H1 (cell line): ENCODE measurements around the gene HSDL2. TPM values are rescaled to one million over a fixed set of nuclear protein-coding genes. Genes with fewer than 3 reads are reported as not detected.

Source experiments
- CTCF ChIA-PET: fragments of 300-600 bp; sonication (Branson Sonifier 250); formaldehyde crosslinking; loops from one replicate; lab custom pipeline; 2021; ENCODE audit not compliant: partially characterized antibody; lab: Charles Lee
- POLR2A ChIA-PET: fragments of 300-600 bp; sonication (Branson Sonifier 250); formaldehyde crosslinking; loops from one replicate; lab custom pipeline; 2021; ENCODE audit warnings: inconsistent platforms; ENCODE audit not compliant: partially characterized antibody; lab: Charles Lee
- DNase-seq, 2 experiments: peaks; one replicate each; pipeline versions ENCODE4 v3.0.0 to v3.0.0-alpha.2; 2010 to 2022; ENCODE audit warnings: low spot score in 2 of 2, low read depth in 1 of 2, mixed read lengths in 1 of 2
- FAIRE-seq: peaks from 2 replicates; lab custom pipeline; 2011; peaks lifted over from hg19 to GRCh38; lab: Jason Lieb, UNC
- H2AFZ ChIP-seq: 2 replicates; pipeline ENCODE4 v1.8.1; 2012; ENCODE audit warnings: low read length, inconsistent platforms
- H2AK5ac ChIP-seq: 2 replicates; pipeline ENCODE4 v1.6.1; 2013; ENCODE audit warnings: low read depth, low read length
- H2BK120ac ChIP-seq: replicated peaks from 2 replicates; pipeline ENCODE3; 2013; ENCODE audit warnings: low read depth, low read length, inconsistent platforms
- H2BK12ac ChIP-seq: 2 replicates; pipeline ENCODE4 v1.6.1; 2013; ENCODE audit warnings: low read depth, low read length
- H2BK15ac ChIP-seq: 2 replicates; pipeline ENCODE4 v1.6.1; 2013; ENCODE audit warnings: low read length
- H2BK20ac ChIP-seq: 2 replicates; pipeline ENCODE4 v1.6.1; 2013; ENCODE audit warnings: low read length
- H2BK5ac ChIP-seq: 2 replicates; pipeline ENCODE4 v1.6.1; 2013; ENCODE audit warnings: low read depth, low read length
- H3K14ac ChIP-seq: 2 replicates; pipeline ENCODE4 v1.6.1; 2013; ENCODE audit warnings: inconsistent platforms; ENCODE audit not compliant: insufficient read length
- H3K18ac ChIP-seq: 2 replicates; pipeline ENCODE4 v1.6.1; 2013; ENCODE audit warnings: low read length; ENCODE audit errors: extremely low read depth
- H3K23ac ChIP-seq: 2 replicates; pipeline ENCODE4 v1.6.1; 2013; ENCODE audit warnings: inconsistent platforms; ENCODE audit not compliant: insufficient read length
- H3K23me2 ChIP-seq: 2 replicates; pipeline ENCODE4 v1.6.1; 2013; ENCODE audit warnings: low read depth, low read length
- H3K27ac ChIP-seq: 2 replicates; pipeline ENCODE4 v1.6.1; 2011; ENCODE audit warnings: low read depth, low read length, inconsistent platforms
- H3K27me3 ChIP-seq, 4 experiments: replicated peaks in 1 of 4; 1 replicate in 1 of 4; 2 replicates in 3 of 4; pipeline versions ENCODE4 v1.6.1 to v1.8.1; 2011 to 2013; ENCODE audit warnings: low read length in 3 of 4, mild to moderate bottlenecking in 3 of 4, inconsistent platforms in 2 of 4, mixed read lengths in 2 of 4, moderate library complexity in 1 of 4; ENCODE audit not compliant: control insufficient read depth in 3 of 4, insufficient read depth in 3 of 4; ENCODE audit errors: extremely low read depth in 1 of 4
- H3K36me3 ChIP-seq, 4 experiments: 2 replicates each; pipeline versions ENCODE4 v1.6.1 to v1.8.1; 2011 to 2013; ENCODE audit warnings: mild to moderate bottlenecking in 4 of 4, low read length in 3 of 4, moderate library complexity in 2 of 4, control low read depth in 1 of 4, inconsistent platforms in 1 of 4; ENCODE audit not compliant: insufficient read depth in 4 of 4, control insufficient read depth in 2 of 4
- H3K4ac ChIP-seq: replicated peaks from 2 replicates; pipeline ENCODE3; 2013; ENCODE audit warnings: low read length, low read depth, mixed read lengths, inconsistent platforms; ENCODE audit not compliant: insufficient read length
- H3K4me1 ChIP-seq, 4 experiments: replicated peaks in 1 of 4; 1 replicate in 1 of 4; 2 replicates in 3 of 4; pipeline versions ENCODE4 v1.6.1 to v1.8.1; 2011 to 2013; ENCODE audit warnings: low read length in 3 of 4, inconsistent platforms in 2 of 4, mixed read lengths in 1 of 4; ENCODE audit not compliant: insufficient read depth in 4 of 4, control insufficient read depth in 3 of 4
- H3K4me2 ChIP-seq, 2 experiments: 2 replicates each; pipeline versions ENCODE4 v1.6.1 to v1.8.1; 2011 to 2013; ENCODE audit warnings: low read depth in 2 of 2, low read length in 2 of 2, control low read depth in 1 of 2, inconsistent platforms in 1 of 2, mild to moderate bottlenecking in 1 of 2; ENCODE audit not compliant: insufficient read depth in 1 of 2
- H3K4me3 ChIP-seq, 4 experiments: fragments of 200-600, 300-600 bp in 1 of 4; sonication (generic), shearing (Covaris generic), sonication (Bioruptor Twin) in 1 of 4; 2 replicates each; pipeline versions ENCODE4 v1.5.1 to v1.8.1; 2011 to 2016; ENCODE audit warnings: low read length in 4 of 4, low read depth in 3 of 4, control low read depth in 2 of 4, inconsistent platforms in 2 of 4, mild to moderate bottlenecking in 2 of 4, mixed read lengths in 1 of 4, moderate library complexity in 1 of 4; ENCODE audit not compliant: insufficient read depth in 2 of 4; ENCODE audit errors: extremely low read depth in 1 of 4
- H3K56ac ChIP-seq: replicated peaks from 2 replicates; pipeline ENCODE3; 2013; ENCODE audit warnings: low read depth, mild to moderate bottlenecking, mixed read lengths, low read length, inconsistent platforms; ENCODE audit not compliant: insufficient read length
- H3K79me1 ChIP-seq: 2 replicates; pipeline ENCODE4 v1.6.1; 2013; ENCODE audit warnings: low read depth, low read length, control low read depth
- H3K79me2 ChIP-seq, 2 experiments: 2 replicates each; pipeline versions ENCODE4 v1.6.1 to v1.8.1; 2012 to 2013; ENCODE audit warnings: low read length in 2 of 2, mild to moderate bottlenecking in 2 of 2, inconsistent platforms in 1 of 2; ENCODE audit not compliant: insufficient read depth in 2 of 2, control insufficient read depth in 1 of 2
- H3K9ac ChIP-seq, 4 experiments: replicated peaks in 1 of 4; 1 replicate in 1 of 4; 2 replicates in 3 of 4; pipeline versions ENCODE4 v1.6.1 to v1.8.1; 2011 to 2013; ENCODE audit warnings: low read depth in 3 of 4, low read length in 3 of 4, control low read depth in 2 of 4, mild to moderate bottlenecking in 2 of 4, moderate library complexity in 2 of 4, inconsistent platforms in 1 of 4; ENCODE audit errors: extremely low read depth in 1 of 4
- H3K9me3 ChIP-seq, 2 experiments: 2 replicates each; pipeline versions ENCODE4 v1.6.1 to v1.8.1; 2012 to 2013; ENCODE audit warnings: mild to moderate bottlenecking in 2 of 2, moderate library complexity in 2 of 2, control low read depth in 1 of 2, inconsistent platforms in 1 of 2, low read depth in 1 of 2, low read length in 1 of 2, mixed read lengths in 1 of 2; ENCODE audit not compliant: insufficient read depth in 2 of 2
- H4K20me1 ChIP-seq, 2 experiments: replicated peaks in 1 of 2; 2 replicates each; pipeline versions ENCODE3 to v1.8.1; 2011 to 2013; ENCODE audit warnings: inconsistent platforms in 2 of 2, low read length in 2 of 2, mild to moderate bottlenecking in 1 of 2; ENCODE audit not compliant: insufficient read depth in 2 of 2, control insufficient read depth in 1 of 2
- H4K5ac ChIP-seq: 2 replicates; pipeline ENCODE4 v1.6.1; 2013; ENCODE audit warnings: low read length, low read depth, mixed read lengths, inconsistent platforms; ENCODE audit not compliant: insufficient read length
- H4K8ac ChIP-seq: 2 replicates; pipeline ENCODE4 v1.8.0; 2013; ENCODE audit warnings: mild to moderate bottlenecking, moderate library complexity, low read length, inconsistent platforms; ENCODE audit not compliant: insufficient read depth; ENCODE audit errors: extremely low read depth
- H4K91ac ChIP-seq: replicated peaks from 2 replicates; pipeline ENCODE3; 2013; ENCODE audit warnings: low read length, mixed read lengths, inconsistent platforms; ENCODE audit not compliant: insufficient read length
- ATF3 ChIP-seq: IDR thresholded peaks from 2 replicates; pipeline ENCODE4 v1.6.1; 2011; ENCODE audit warnings: low read depth, mild to moderate bottlenecking, low read length; ENCODE audit not compliant: insufficient read depth
- CBX5 ChIP-seq: fragments of 300-800, 300-1000 bp; sonication (generic); IDR thresholded peaks from 2 replicates; pipeline ENCODE4 v1.7.1; 2016; ENCODE audit warnings: antibody characterized with exemption, low read length, low read depth
- EZH2 ChIP-seq: fragments of 200-600 bp; sonication (generic); IDR thresholded peaks from 2 replicates; pipeline ENCODE4 v1.7.1; 2012; ENCODE audit warnings: low read depth, mild to moderate bottlenecking, moderate library complexity, low read length, inconsistent platforms; ENCODE audit not compliant: severe bottlenecking
- HDAC2 ChIP-seq, 2 experiments: fragments of 300-600 bp in 1 of 2; sonication (generic) in 1 of 2; IDR thresholded peaks; 2 replicates each; pipeline ENCODE4 v1.6.1; 2011 to 2012; ENCODE audit warnings: low read depth in 2 of 2, low read length in 2 of 2, mild to moderate bottlenecking in 2 of 2, moderate library complexity in 2 of 2, borderline replicate concordance in 1 of 2, inconsistent platforms in 1 of 2
- MAFK ChIP-seq: IDR thresholded peaks from 2 replicates; pipeline ENCODE4 v1.6.1; 2012; ENCODE audit warnings: low read depth, mild to moderate bottlenecking, improper control_type of control experiment, low read length
- RFX5 ChIP-seq: IDR thresholded peaks from 2 replicates; pipeline ENCODE4 v1.6.1; 2011; ENCODE audit warnings: low read depth, low read length, improper control_type of control experiment, borderline replicate concordance
- SAP30 ChIP-seq: fragments of 300-600 bp; sonication (generic); IDR thresholded peaks from 2 replicates; pipeline ENCODE4 v1.7.1; 2012; ENCODE audit warnings: low read length, moderate library complexity, mild to moderate bottlenecking, inconsistent platforms; ENCODE audit not compliant: insufficient read depth, insufficient replicate concordance
- SP2 ChIP-seq: IDR thresholded peaks from 2 replicates; pipeline ENCODE4 v1.6.1; 2012; ENCODE audit warnings: mild to moderate bottlenecking, low read length, inconsistent platforms
- SP4 ChIP-seq: IDR thresholded peaks from 2 replicates; pipeline ENCODE4 v1.6.1; 2012; ENCODE audit warnings: low read length, inconsistent platforms
- USF2 ChIP-seq: IDR thresholded peaks from 2 replicates; pipeline ENCODE4 v1.6.1; 2011; ENCODE audit warnings: low read length, improper control_type of control experiment
- WGBS, 2 experiments: shearing (Covaris generic) in 1 of 2; methylation state at CpG; one replicate each; pipeline versions ENCODE4 v1.1.6 to v1.1.7; 2013 to 2015; ENCODE audit warnings: low lambda C conversion rate in 2 of 2, mixed read lengths in 2 of 2, inconsistent platforms in 1 of 2, low coverage in 1 of 2, missing lambda C conversion rate in 1 of 2; ENCODE audit not compliant: insufficient replicate concordance in 2 of 2, insufficient coverage in 1 of 2, insufficient read length in 1 of 2; ENCODE audit errors: extremely low coverage in 1 of 2, missing lambda C conversion rate in 1 of 2; 5-methylcytosine and 5-hydroxymethylcytosine counted together
- polyA plus RNA-seq, 7 experiments: library from polyadenylated mRNA; depleted of rRNA in 3 of 7; stranded (reverse) in 5 of 7; unstranded in 2 of 7; fragments of >200 nt in 5 of 7; fragments of 200-250 nt in 2 of 7; gene quantifications; 1 replicate in 5 of 7; 2 replicates in 1 of 7; 4 replicates in 1 of 7; pipeline versions ENCODE4 v1.2.1 to v1.2.3, GENCODE V29; 2011 to 2013; ENCODE audit warnings: missing spikeins in 2 of 7, mixed read lengths in 2 of 7
- total RNA-seq: library from RNA; stranded (reverse); fragmentation: NEBNext Ultra II Directional; extraction: Animal tissue kit (Norgen Biotek cat#: 25700); gene quantifications from 2 replicates; pipeline ENCODE4 v1.2.1, GENCODE V29; 2021

Gene HSDL2
- total and polyA plus RNA-seq, 2 of the 8 experiments (the other 6 are each of a cell fraction or from before 2014, with no cell fraction given): 6.6 to 15.4 TPM

GRCh38 chr9:112516769-112517168 lies 136.9 kb downstream of the HSDL2 start:
- Histone ChIP-seq H4K5ac (no peak overlapping the region), H3K79me1 (no peaks in the 10 kb centered on the region; the same call in 1 of the 2 replicates), H3K4me3 (no peak overlapping the region), H3K4me2 (no peak overlapping the region), H2BK15ac (no peak overlapping the region), H3K23me2 (no peaks in the 10 kb centered on the region), H3K27ac (no peak overlapping the region), H3K23ac (no peak overlapping the region), H3K9ac (no peak overlapping the region), H3K9me3 (no peaks in the 10 kb centered on the region), H3K79me2 (peaks cover 0 to 66% of the 10 kb centered on the region in 2 experiments; a peak in 3 of 4 replicates), H3K14ac (no peak overlapping the region), H4K20me1 (no peaks in the 10 kb centered on the region), H4K8ac (no peak overlapping the region), H3K27me3 (no peaks in the 10 kb centered on the region), H2BK12ac (no peak overlapping the region), H3K4ac (no peak overlapping the region), H2AK5ac (no peak overlapping the region), H2AFZ (no peak overlapping the region), H3K4me1 (no peaks in the 10 kb centered on the region; a peak in 1 of 7 replicates), H2BK120ac (no peak overlapping the region), H3K18ac (no peak overlapping the region), H3K56ac (no peak overlapping the region), H2BK5ac (no peak overlapping the region), H4K91ac (no peak overlapping the region), H3K36me3 (no peaks in the 10 kb centered on the region; a peak in 1 of 8 replicates), H2BK20ac (no peak overlapping the region)
- ChIA-PET POLR2A (interaction anchor here (1.7 kb wide), 1 partner anchor 10 kb away, joined by 4 read pairs; no protein-coding TSS in a partner anchor), CTCF (interaction anchor here (0.8 kb wide), 1 partner anchor 9 kb away, joined by 3 read pairs; no protein-coding TSS in a partner anchor)
- WGBS, 2 experiments: 80% methylated on average over 2 of the region's 2 CpGs; no CpG with 5 or more reads in 1 of the 2 experiments
- DNase-seq (no peak), FAIRE-seq (no peak)
- TF ChIP-seq USF2: no peak
- no peak for TF ChIP-seq MAFK
- no peak for TF ChIP-seq RFX5
- TF ChIP-seq SAP30: no peak
- no peak for TF ChIP-seq ATF3
- no peak for TF ChIP-seq HDAC2 (IDR thresholded peaks at IDR 0.05; ENCODE audit: borderline replicate concordance in 1 of 2, low read depth in 2 of 2, low read length in 2 of 2)
- TF ChIP-seq SP2: no peak
- TF ChIP-seq EZH2: no peak
- no peak for TF ChIP-seq CBX5
- TF ChIP-seq SP4: no peak
